H9 (cell line): ENCODE results near the gene BACE2. TPM values are rescaled to one million over a fixed set of nuclear protein-coding genes. Genes with fewer than 3 reads are reported as not detected.

ENCODE experiments used
- DNase-seq: peaks from one replicate; pipeline ENCODE4 v3.0.0-alpha.2; 2017
- H2AFZ ChIP-seq: one replicate; pipeline ENCODE4 v1.6.1; 2013; ENCODE audit warnings: mild to moderate bottlenecking, low read length, control low read depth, moderate library complexity
- H2AK5ac ChIP-seq: 2 replicates; pipeline ENCODE4 v1.6.1; 2013; ENCODE audit warnings: low read length, control low read depth, mixed read lengths; ENCODE audit not compliant: insufficient read length
- H2BK120ac ChIP-seq: one replicate; pipeline ENCODE4 v1.6.1; 2013; ENCODE audit warnings: low read depth, mild to moderate bottlenecking, low read length, control low read depth, inconsistent platforms; ENCODE audit not compliant: poor library complexity, severe bottlenecking
- H2BK12ac ChIP-seq: 2 replicates; pipeline ENCODE4 v1.6.1; 2013; ENCODE audit warnings: low read length, control low read depth, mixed read lengths, low read depth; ENCODE audit not compliant: insufficient read length
- H2BK15ac ChIP-seq: 2 replicates; pipeline ENCODE4 v1.6.1; 2013; ENCODE audit warnings: low read depth, low read length, control low read depth
- H2BK20ac ChIP-seq: one replicate; pipeline ENCODE4 v1.6.1; 2013; ENCODE audit warnings: low read depth, mild to moderate bottlenecking, low read length, control low read depth, inconsistent platforms; ENCODE audit not compliant: poor library complexity, severe bottlenecking
- H2BK5ac ChIP-seq: 2 replicates; pipeline ENCODE4 v1.6.1; 2013; ENCODE audit warnings: low read length, control low read depth, mixed read lengths; ENCODE audit not compliant: insufficient read length
- H3K14ac ChIP-seq: 2 replicates; pipeline ENCODE4 v1.6.1; 2013; ENCODE audit warnings: low read length, control low read depth; ENCODE audit not compliant: insufficient read depth
- H3K18ac ChIP-seq: 2 replicates; pipeline ENCODE4 v1.6.1; 2013; ENCODE audit warnings: low read depth, mild to moderate bottlenecking, mixed read lengths, low read length, control low read depth; ENCODE audit not compliant: insufficient read length
- H3K23ac ChIP-seq: 2 replicates; pipeline ENCODE4 v1.6.1; 2013; ENCODE audit warnings: low read length, control low read depth, mixed read lengths, low read depth; ENCODE audit not compliant: insufficient read length
- H3K23me2 ChIP-seq: 2 replicates; pipeline ENCODE4 v1.6.1; 2013; ENCODE audit warnings: low read depth, mild to moderate bottlenecking, mixed read lengths, low read length, control low read depth; ENCODE audit not compliant: insufficient read length, poor library complexity, severe bottlenecking
- H3K27ac ChIP-seq: 2 replicates; pipeline ENCODE4 v1.5.1; 2013; ENCODE audit warnings: low read length, control low read depth, mixed read lengths, low read depth; ENCODE audit not compliant: insufficient read length
- H3K27me3 ChIP-seq: 2 replicates; pipeline ENCODE4 v1.6.1; 2013; ENCODE audit warnings: low read length, control low read depth, inconsistent platforms; ENCODE audit not compliant: insufficient read depth
- H3K4ac ChIP-seq: 2 replicates; pipeline ENCODE4 v1.6.1; 2013; ENCODE audit warnings: low read depth, mild to moderate bottlenecking, control low read depth, inconsistent platforms, low read length, moderate library complexity
- H3K4me1 ChIP-seq: 2 replicates; pipeline ENCODE4 v1.6.1; 2013; ENCODE audit warnings: low read length, control low read depth, inconsistent platforms; ENCODE audit not compliant: insufficient read depth
- H3K4me2 ChIP-seq: 2 replicates; pipeline ENCODE4 v1.6.1; 2013; ENCODE audit warnings: low read length, control low read depth, mixed read lengths; ENCODE audit not compliant: insufficient read length, insufficient read depth
- H3K56ac ChIP-seq: 2 replicates; pipeline ENCODE4 v1.6.1; 2013; ENCODE audit warnings: low read depth, mild to moderate bottlenecking, mixed read lengths, low read length, control low read depth; ENCODE audit not compliant: insufficient read length
- H3K79me1 ChIP-seq: 2 replicates; pipeline ENCODE4 v1.6.1; 2013; ENCODE audit warnings: low read depth, mild to moderate bottlenecking, moderate library complexity, low read length, control low read depth, inconsistent platforms; ENCODE audit not compliant: insufficient read depth, poor library complexity, severe bottlenecking
- H3K79me2 ChIP-seq: 2 replicates; pipeline ENCODE4 v1.6.1; 2013; ENCODE audit warnings: low read length, control low read depth, inconsistent platforms; ENCODE audit not compliant: insufficient read depth
- H3K9ac ChIP-seq: 2 replicates; pipeline ENCODE4 v1.6.1; 2013; ENCODE audit warnings: low read length, control low read depth, mixed read lengths; ENCODE audit not compliant: insufficient read length; ENCODE audit errors: extremely low read depth
- H3K9me3 ChIP-seq: one replicate; pipeline ENCODE4 v1.6.1; 2013; ENCODE audit warnings: low read depth, low read length, inconsistent platforms; ENCODE audit not compliant: control insufficient read depth
- H3T11ph ChIP-seq: one replicate; pipeline ENCODE4 v1.6.1; 2013; ENCODE audit warnings: mild to moderate bottlenecking, low read length, control low read depth, inconsistent platforms
- H4K20me1 ChIP-seq: one replicate; pipeline ENCODE4 v1.6.1; 2013; ENCODE audit not compliant: control insufficient read depth, insufficient read length, insufficient read depth
- H4K5ac ChIP-seq: 2 replicates; pipeline ENCODE4 v1.6.1; 2013; ENCODE audit warnings: low read depth, mild to moderate bottlenecking, mixed read lengths, low read length, control low read depth; ENCODE audit not compliant: insufficient read length
- H4K8ac ChIP-seq: replicated peaks from 2 replicates; pipeline ENCODE4 v1.6.1; 2013; ENCODE audit warnings: low read length, control low read depth, mixed read lengths, low read depth; ENCODE audit not compliant: insufficient read length
- H4K91ac ChIP-seq: 2 replicates; pipeline ENCODE4 v1.6.1; 2013; ENCODE audit warnings: low read depth, mild to moderate bottlenecking, moderate library complexity, mixed read lengths, low read length, control low read depth; ENCODE audit not compliant: insufficient read length
- H3K27ac Mint-ChIP-seq, 3 experiments: 2 replicates in 2 of 3; 3 replicates in 1 of 3; pipeline ENCODE4 v1.8.0; 2020 to 2021; ENCODE audit warnings: mixed read lengths in 3 of 3, mild to moderate bottlenecking in 1 of 3, moderate library complexity in 1 of 3
- H3K27me3 Mint-ChIP-seq: 2 replicates; pipeline ENCODE4 v1.8.0; 2021; ENCODE audit warnings: low read depth, mild to moderate bottlenecking, moderate library complexity, mixed read lengths
- H3K36me3 Mint-ChIP-seq, 3 experiments: 2 replicates in 2 of 3; 3 replicates in 1 of 3; pipeline ENCODE4 v1.8.0; 2020 to 2021; ENCODE audit warnings: low read depth in 3 of 3, mixed read lengths in 3 of 3; ENCODE audit not compliant: insufficient read depth in 1 of 3
- H3K4me1 Mint-ChIP-seq, 2 experiments: 2 replicates each; pipeline ENCODE4 v1.8.0; 2020; ENCODE audit warnings: mixed read lengths in 2 of 2
- H3K4me3 Mint-ChIP-seq, 2 experiments: 2 replicates in 1 of 2; 3 replicates in 1 of 2; pipeline ENCODE4 v1.8.0; 2020 to 2021; ENCODE audit warnings: mild to moderate bottlenecking in 2 of 2, mixed read lengths in 2 of 2, moderate library complexity in 1 of 2
- H3K9me3 Mint-ChIP-seq, 2 experiments: 2 replicates in 1 of 2; 3 replicates in 1 of 2; pipeline ENCODE4 v1.8.0; 2020; ENCODE audit warnings: mild to moderate bottlenecking in 2 of 2, mixed read lengths in 2 of 2, moderate library complexity in 1 of 2
- CTCF ChIP-seq: fragments of 200-600 bp; sonication (generic); conservative IDR thresholded peaks from 3 replicates; pipeline ENCODE4 v1.8.0; 2021; ENCODE audit warnings: antibody characterized with exemption, mild to moderate bottlenecking
- WGBS: extraction: QIAGEN DNeasy Blood & Tissue Kit; methylation state at CpG from one replicate; pipeline ENCODE4 v1.1.7; 2013; ENCODE audit warnings: missing lambda C conversion rate, low lambda C conversion rate, mixed read lengths; ENCODE audit not compliant: insufficient read length; ENCODE audit errors: extremely low coverage; 5-methylcytosine and 5-hydroxymethylcytosine counted together
- total RNA-seq: library from RNA; stranded (reverse); gene quantifications from 2 replicates; pipeline ENCODE4 v1.2.1, GENCODE V29; 2021

BACE2 gene
- total RNA-seq, 1 experiment from 2014 or later, result 8.0 TPM

GRCh38 chr21:41143596-41144325 lies 24.2 kb upstream of the BACE2 start:
- no CpG with 5 or more reads among the region's 10 CpGs for WGBS

More at GRCh38 chr21:41143596-41144325, 24.2 kb upstream of the BACE2 start:
- no peak for DNase-seq
- Histone ChIP-seq H3K9ac (no peak overlapping the region), H3K9me3 (no peaks in the 10 kb centered on the region), H2AFZ (no peak overlapping the region), H3K4me2 (no peak overlapping the region), H4K91ac (no peak overlapping the region), H3K79me2 (no peaks in the 10 kb centered on the region), H2BK15ac (no peak overlapping the region), H3K27ac (no peak overlapping the region), H2BK20ac (no peak overlapping the region), H3K79me1 (no peaks in the 10 kb centered on the region), H3K23me2 (no peaks in the 10 kb centered on the region), H2BK5ac (no peak overlapping the region), H3K23ac (no peak overlapping the region), H2BK12ac (no peak overlapping the region), H3K18ac (no peak overlapping the region), H3K27me3 (no peaks in the 10 kb centered on the region; the same call in 1 of the 2 replicates), H3K14ac (no peak overlapping the region; the same call in 1 of the 2 replicates), H2AK5ac (no peak overlapping the region), H3K56ac (no peak overlapping the region), H3K4me1 (peaks cover 7% of the 10 kb centered on the region; the same call in 1 of the 2 replicates), H4K20me1 (no peaks in the 10 kb centered on the region), H4K8ac (no peak overlapping the region), H2BK120ac (no peak overlapping the region), H4K5ac (no peak overlapping the region), H3K4ac (no peak overlapping the region), H3T11ph (no peak overlapping the region)
- peaks cover 22 to 27% of the 10 kb centered on the region in 2 experiments for H3K4me1 Mint-ChIP-seq
- peaks cover 0 to 2% of the 10 kb centered on the region in 2 experiments; a peak in 2 of 5 replicates for H3K9me3 Mint-ChIP-seq
- H3K36me3 Mint-ChIP-seq, result no peaks in the 10 kb centered on the region; a peak in 1 of 7 replicates
- no peak for TF ChIP-seq CTCF
- peaks cover 32% of the 10 kb centered on the region for H3K27me3 Mint-ChIP-seq
- no peak overlapping the region for H3K4me3 Mint-ChIP-seq
- no peak overlapping the region for H3K27ac Mint-ChIP-seq
